Neural progenitor cell (in vitro differentiated cells): ENCODE measurements around the gene ABCC8.

Experiments used
- EZH2 ChIP-seq: fragments of 200-600 bp; sonication (generic); IDR thresholded peaks from 2 replicates; pipeline ENCODE4 v1.6.1; 2017; ENCODE audit warnings: antibody characterized with exemption, mild to moderate bottlenecking, moderate library complexity
- TF ChIP-seq, protein P1 (sequence below): fragments of 200-600 bp; sonication (generic); IDR thresholded peaks from 2 replicates; pipeline ENCODE4 v1.5.1; 2017; ENCODE audit warnings: antibody characterized with exemption, mild to moderate bottlenecking

DNA sequence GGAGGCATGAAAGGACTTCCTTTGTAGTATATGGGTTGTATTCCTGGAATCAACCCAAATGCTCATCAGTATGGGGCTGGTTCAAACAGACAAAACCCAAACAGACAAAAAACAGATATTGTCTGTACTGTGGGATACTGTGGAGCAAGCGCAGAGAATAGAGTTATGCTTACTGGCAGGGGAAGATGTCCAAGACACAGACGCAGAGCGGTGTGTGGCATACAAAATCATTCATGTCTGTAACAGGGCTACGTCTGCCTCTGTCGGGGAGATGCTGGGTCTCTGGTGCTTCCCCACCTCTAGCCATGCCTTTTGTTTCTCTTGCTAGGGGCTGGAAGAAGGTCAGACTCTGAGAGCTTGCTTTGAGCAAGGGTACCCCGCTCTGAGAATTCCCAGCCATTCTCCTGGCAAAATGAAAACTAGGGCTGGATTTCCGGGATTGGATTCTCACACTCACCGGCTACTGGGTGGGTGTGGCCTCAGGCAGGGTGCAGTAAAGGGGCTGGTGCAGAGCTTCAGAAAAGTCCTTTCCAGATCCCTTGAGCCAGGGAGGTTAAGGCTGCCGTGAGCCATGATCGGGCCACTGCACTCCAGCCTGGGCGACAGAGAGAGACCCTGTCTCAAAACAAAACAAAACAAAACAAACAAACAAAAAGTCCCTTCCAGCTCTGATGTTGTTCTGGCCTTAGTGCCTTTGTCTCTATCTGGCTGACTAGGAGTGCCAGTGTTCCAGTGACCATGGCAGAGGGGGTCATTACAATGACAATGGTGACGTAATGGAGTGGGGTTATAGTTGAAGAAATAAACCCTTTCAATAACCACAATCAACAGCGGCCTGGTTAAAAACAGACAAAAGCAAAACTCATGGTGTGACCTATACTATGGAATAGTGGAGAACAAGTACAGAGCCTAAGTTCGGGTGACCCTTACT is 2.9 kb upstream of the ABCC8 start:
- TF ChIP-seq, protein P1, sequence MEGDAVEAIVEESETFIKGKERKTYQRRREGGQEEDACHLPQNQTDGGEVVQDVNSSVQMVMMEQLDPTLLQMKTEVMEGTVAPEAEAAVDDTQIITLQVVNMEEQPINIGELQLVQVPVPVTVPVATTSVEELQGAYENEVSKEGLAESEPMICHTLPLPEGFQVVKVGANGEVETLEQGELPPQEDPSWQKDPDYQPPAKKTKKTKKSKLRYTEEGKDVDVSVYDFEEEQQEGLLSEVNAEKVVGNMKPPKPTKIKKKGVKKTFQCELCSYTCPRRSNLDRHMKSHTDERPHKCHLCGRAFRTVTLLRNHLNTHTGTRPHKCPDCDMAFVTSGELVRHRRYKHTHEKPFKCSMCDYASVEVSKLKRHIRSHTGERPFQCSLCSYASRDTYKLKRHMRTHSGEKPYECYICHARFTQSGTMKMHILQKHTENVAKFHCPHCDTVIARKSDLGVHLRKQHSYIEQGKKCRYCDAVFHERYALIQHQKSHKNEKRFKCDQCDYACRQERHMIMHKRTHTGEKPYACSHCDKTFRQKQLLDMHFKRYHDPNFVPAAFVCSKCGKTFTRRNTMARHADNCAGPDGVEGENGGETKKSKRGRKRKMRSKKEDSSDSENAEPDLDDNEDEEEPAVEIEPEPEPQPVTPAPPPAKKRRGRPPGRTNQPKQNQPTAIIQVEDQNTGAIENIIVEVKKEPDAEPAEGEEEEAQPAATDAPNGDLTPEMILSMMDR, result no peak
- peak; percentile 42 for TF ChIP-seq EZH2
